ENCODE measurements around the gene RBM45. TPM values are rescaled to one million over a fixed set of nuclear protein-coding genes. Genes with fewer than 3 reads are reported as not detected.
"Not testable (repeated sequence)": the region's sequence is repeated elsewhere in the genome, so short reads cannot be mapped to it uniquely, and the experiment has no call there.

The RBM45 gene
- total and polyA plus RNA-seq, 5 donors: 7.8 to 9.9 (median 8.3) TPM

- 77% methylated on average over 8 of the region's 8 CpGs for WGBS
These were observed 37.9 kb upstream of the RBM45 start for GRCh38 chr2:178074123-178075005.

GRCh38 chr2:178075006-178075326 lies 37.3 kb upstream of the RBM45 start:
- Histone ChIP-seq H3K27me3 (ENCODE audit: control insufficient read depth, insufficient read depth) (no peaks in the 10 kb centered on the region), H3K27ac (ENCODE audit: low read length) (no peak overlapping the region), H3K4me1 (ENCODE audit: control insufficient read depth, insufficient read depth, low read length) (no peaks in the 10 kb centered on the region), H3K4me3 (ENCODE audit: low read length) (no peak overlapping the region), H3K9me3 (ENCODE audit: control insufficient read depth, low read length) (no peaks in the 10 kb centered on the region)
- ATAC-seq (no peak), DNase-seq (no peak)
- 98% methylated on average over 1 of the region's 1 CpG for WGBS
- intact Hi-C loops (cut with DNase I): no loop called here

More at GRCh38 chr2:178074123-178075005, 37.9 kb upstream of the RBM45 start:
- ATAC-seq (no peak), DNase-seq (no peak)
- H3K4me3 ChIP-seq (ENCODE audit: low read length): no peak overlapping the region
- H3K27me3 ChIP-seq (ENCODE audit: control insufficient read depth, insufficient read depth): no peaks in the 10 kb centered on the region
- H3K4me1 ChIP-seq (ENCODE audit: control insufficient read depth, insufficient read depth, low read length): no peaks in the 10 kb centered on the region
- intact Hi-C loops (cut with DNase I): no loop called here
- H3K9me3 ChIP-seq (ENCODE audit: control insufficient read depth, low read length): no peaks in the 10 kb centered on the region
- no peak overlapping the region for H3K27ac ChIP-seq (ENCODE audit: low read length)

GRCh38 chr2:178076130-178076529 lies 36.1 kb upstream of the RBM45 start:
- intact Hi-C loops (cut with DNase I): no loop called here
- no peaks in the 10 kb centered on the region for H3K9me3 ChIP-seq (ENCODE audit: control insufficient read depth, low read length)
- H3K4me3 ChIP-seq (ENCODE audit: low read length): no peak overlapping the region
- H3K4me1 ChIP-seq (ENCODE audit: control insufficient read depth, insufficient read depth, low read length): no peaks in the 10 kb centered on the region
- ATAC-seq (no peak), DNase-seq (no peak)
- H3K27ac ChIP-seq (ENCODE audit: low read length): no peak overlapping the region
- no peaks in the 10 kb centered on the region for H3K27me3 ChIP-seq (ENCODE audit: control insufficient read depth, insufficient read depth)

DNA sequence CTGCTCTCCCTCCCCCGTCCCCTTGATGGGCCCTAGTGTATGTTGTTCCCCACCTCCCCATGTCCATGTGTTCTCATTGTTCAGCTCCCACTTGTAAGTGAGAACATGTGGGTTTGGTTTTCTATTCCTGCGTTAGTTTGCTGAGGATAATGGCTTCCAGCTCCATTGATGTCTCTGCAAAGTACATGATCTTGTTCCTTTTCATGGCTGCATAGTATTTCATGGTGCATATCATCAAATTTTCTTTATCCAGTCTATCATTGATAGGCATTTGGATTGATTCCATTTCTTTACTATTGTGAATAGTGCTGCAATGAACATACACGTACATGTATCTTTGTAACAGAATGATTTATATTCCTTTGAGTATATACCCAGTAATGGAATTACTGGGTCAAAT lies 33.0 kb upstream of the RBM45 start:
- H3K27me3 ChIP-seq (ENCODE audit: control insufficient read depth, insufficient read depth); H3K4me1 ChIP-seq (ENCODE audit: control insufficient read depth, insufficient read depth, low read length); ATAC-seq; H3K9me3 ChIP-seq (ENCODE audit: control insufficient read depth, low read length); H3K4me3 ChIP-seq (ENCODE audit: low read length); H3K27ac ChIP-seq (ENCODE audit: low read length); intact Hi-C loops (cut with DNase I); DNase-seq: not testable (repeated sequence)
- 74% methylated on average over 3 of the region's 3 CpGs for WGBS

DNA sequence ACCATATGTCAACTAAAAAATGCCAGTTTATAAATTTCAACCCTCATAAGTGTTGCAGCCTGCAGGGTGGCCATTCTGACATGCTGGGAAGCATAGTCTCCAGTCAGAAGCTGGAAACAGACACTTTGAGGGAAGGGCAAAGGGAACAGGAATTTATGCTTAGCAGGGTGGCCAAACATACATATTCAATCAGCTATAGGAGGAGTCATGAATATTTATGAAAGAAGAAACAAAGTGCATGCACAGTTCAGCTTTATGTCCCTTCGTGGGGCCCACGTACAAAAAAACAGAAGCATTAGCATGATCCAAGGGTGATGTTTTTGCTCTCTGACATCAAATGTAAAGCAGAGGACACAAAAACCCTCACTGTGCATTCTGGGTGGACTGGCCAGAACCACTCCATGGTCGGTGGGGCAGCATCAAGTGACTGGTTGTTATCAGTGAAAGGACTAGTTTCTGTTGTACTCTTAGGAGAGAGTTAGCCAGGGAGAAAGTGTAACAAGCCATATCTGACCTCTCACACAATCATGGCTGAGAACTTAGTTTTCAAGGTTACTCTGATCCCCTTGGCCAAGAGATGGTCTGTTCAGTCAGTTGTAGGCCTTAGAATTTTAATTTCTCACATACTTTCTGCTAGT lies 29.7 kb upstream of the RBM45 start:
- Histone ChIP-seq H3K27me3 (ENCODE audit: control insufficient read depth, insufficient read depth) (no peaks in the 10 kb centered on the region), H3K4me3 (ENCODE audit: low read length) (no peak overlapping the region), H3K27ac (ENCODE audit: low read length) (no peak overlapping the region), H3K4me1 (ENCODE audit: control insufficient read depth, insufficient read depth, low read length) (no peaks in the 10 kb centered on the region), H3K9me3 (ENCODE audit: control insufficient read depth, low read length) (no peaks in the 10 kb centered on the region)
- no peak for ATAC-seq
- no peak for DNase-seq
- intact Hi-C loops (cut with DNase I): no loop called here
- WGBS: 65% methylated on average over 3 of the region's 3 CpGs

GRCh38 chr2:178084273-178084672 lies 28.0 kb upstream of the RBM45 start:
- intact Hi-C loops (cut with DNase I): no loop called here
- WGBS: 73% methylated on average over 3 of the region's 3 CpGs
- Histone ChIP-seq H3K4me1 (ENCODE audit: control insufficient read depth, insufficient read depth, low read length) (no peaks in the 10 kb centered on the region), H3K4me3 (ENCODE audit: low read length) (no peak overlapping the region), H3K27me3 (ENCODE audit: control insufficient read depth, insufficient read depth) (no peaks in the 10 kb centered on the region), H3K27ac (ENCODE audit: low read length) (no peak overlapping the region), H3K9me3 (ENCODE audit: control insufficient read depth, low read length) (no peaks in the 10 kb centered on the region)
- no peak for ATAC-seq
- DNase-seq: no peak

DNA sequence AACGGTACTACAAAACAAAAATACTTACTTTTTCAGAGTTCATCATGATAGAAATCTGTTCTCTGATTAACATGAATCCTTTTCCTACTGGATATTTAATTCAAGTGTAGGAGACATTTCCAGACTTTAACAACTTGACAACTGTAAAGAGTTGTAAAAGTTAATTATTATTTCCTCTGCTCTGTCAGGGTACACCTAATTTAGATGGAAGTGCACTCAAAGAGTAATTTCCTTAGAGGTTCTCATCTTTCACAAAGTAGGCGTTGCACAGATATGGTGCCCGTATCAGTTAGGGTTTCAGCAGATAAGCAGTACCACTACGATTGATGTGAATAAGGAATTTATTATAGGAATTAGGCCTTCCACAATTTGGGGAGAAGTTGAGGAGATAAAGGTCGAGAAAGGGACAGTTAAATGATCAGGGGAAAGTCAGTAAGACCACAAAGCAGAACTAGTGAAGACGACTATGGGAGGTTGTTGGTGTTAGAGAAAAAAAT lies 23.4 kb upstream of the RBM45 start:
- H3K27me3 ChIP-seq (ENCODE audit: control insufficient read depth, insufficient read depth): no peaks in the 10 kb centered on the region
- no peaks in the 10 kb centered on the region for H3K9me3 ChIP-seq (ENCODE audit: control insufficient read depth, low read length)
- H3K4me3 ChIP-seq (ENCODE audit: low read length): no peak overlapping the region
- DNase-seq (no peak), ATAC-seq (no peak)
- intact Hi-C loops (cut with DNase I): no loop called here
- H3K4me1 ChIP-seq (ENCODE audit: control insufficient read depth, insufficient read depth, low read length): no peaks in the 10 kb centered on the region
- 45% methylated on average over 6 of the region's 6 CpGs for WGBS
- no peak overlapping the region for H3K27ac ChIP-seq (ENCODE audit: low read length)

- Histone ChIP-seq H3K27me3 (ENCODE audit: control insufficient read depth, insufficient read depth) (no peaks in the 10 kb centered on the region), H3K27ac (ENCODE audit: low read length) (no peak overlapping the region), H3K4me3 (ENCODE audit: low read length) (no peak overlapping the region), H3K4me1 (ENCODE audit: control insufficient read depth, insufficient read depth, low read length) (no peaks in the 10 kb centered on the region), H3K9me3 (ENCODE audit: control insufficient read depth, low read length) (no peaks in the 10 kb centered on the region)
- intact Hi-C loops (cut with DNase I): no loop called here
- no peak for DNase-seq
- ATAC-seq: no peak
These were observed 18.8 kb upstream of the RBM45 start for GRCh38 chr2:178093471-178093870.

- DNase-seq (no peak), ATAC-seq (no peak)
- H3K4me3 ChIP-seq (ENCODE audit: low read length): no peak overlapping the region
- intact Hi-C loops (cut with DNase I): no loop called here
- 92% methylated on average over 3 of the region's 3 CpGs for WGBS
- H3K27me3 ChIP-seq (ENCODE audit: control insufficient read depth, insufficient read depth): no peaks in the 10 kb centered on the region
- no peaks in the 10 kb centered on the region for H3K9me3 ChIP-seq (ENCODE audit: control insufficient read depth, low read length)
- no peak overlapping the region for H3K27ac ChIP-seq (ENCODE audit: low read length)
- no peaks in the 10 kb centered on the region for H3K4me1 ChIP-seq (ENCODE audit: control insufficient read depth, insufficient read depth, low read length)
These were observed 10.7 kb upstream of the RBM45 start for GRCh38 chr2:178101321-178102079.

DNA sequence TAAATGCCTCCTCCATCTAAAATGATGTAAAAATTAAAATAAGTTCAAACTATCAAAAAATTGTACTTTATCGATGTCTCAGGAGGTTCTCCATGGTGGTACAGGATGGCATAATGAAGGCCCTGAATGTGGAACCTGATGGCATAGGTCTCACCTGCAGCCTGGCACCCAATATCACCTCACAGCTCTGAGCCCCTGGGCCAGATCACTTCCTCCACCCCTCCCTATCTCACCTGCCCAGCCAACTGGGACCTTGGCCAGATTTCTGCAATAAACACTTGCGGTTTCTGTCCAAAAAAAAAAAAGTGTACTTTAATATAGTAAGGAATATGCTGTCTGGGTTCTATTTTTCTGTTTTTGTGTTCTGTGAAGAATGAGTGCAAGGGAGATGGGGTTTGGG lies 6.7 kb upstream of the RBM45 start:
- no peak overlapping the region for H3K4me3 ChIP-seq (ENCODE audit: low read length)
- no peaks in the 10 kb centered on the region for H3K27me3 ChIP-seq (ENCODE audit: control insufficient read depth, insufficient read depth)
- H3K27ac ChIP-seq (ENCODE audit: low read length): no peak overlapping the region
- H3K4me1 ChIP-seq (ENCODE audit: control insufficient read depth, insufficient read depth, low read length): no peaks in the 10 kb centered on the region
- DNase-seq: no peak
- no peak for ATAC-seq
- 66% methylated on average over 2 of the region's 2 CpGs for WGBS
- no peaks in the 10 kb centered on the region for H3K9me3 ChIP-seq (ENCODE audit: control insufficient read depth, low read length)
- intact Hi-C loops (cut with DNase I): no loop called here

DNA sequence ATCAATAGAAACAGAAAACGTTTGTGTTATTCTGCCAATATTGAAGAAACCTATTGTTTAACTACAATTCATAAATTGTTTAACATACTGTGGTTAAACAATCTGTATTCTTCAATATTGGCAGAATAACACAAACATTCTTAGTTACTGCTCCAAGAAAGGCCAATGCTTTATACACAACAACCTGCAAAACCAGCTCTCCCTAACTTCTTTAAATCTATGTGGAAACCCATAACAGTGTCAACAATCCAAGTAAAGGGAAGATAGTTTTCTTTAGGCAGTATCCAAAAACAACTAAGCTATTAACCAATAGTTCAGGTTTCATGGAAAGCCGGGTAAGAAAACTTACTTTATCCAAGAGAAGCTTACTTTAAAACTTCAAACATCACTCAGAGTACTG lies 6.2 kb upstream of the RBM45 start:
- no peak overlapping the region for H3K4me3 ChIP-seq (ENCODE audit: low read length)
- H3K9me3 ChIP-seq (ENCODE audit: control insufficient read depth, low read length): no peaks in the 10 kb centered on the region
- ATAC-seq: no peak
- 56% methylated on average over 2 of the region's 2 CpGs for WGBS
- H3K27ac ChIP-seq (ENCODE audit: low read length): no peak overlapping the region
- H3K27me3 ChIP-seq (ENCODE audit: control insufficient read depth, insufficient read depth): no peaks in the 10 kb centered on the region
- DNase-seq: no peak
- no peaks in the 10 kb centered on the region for H3K4me1 ChIP-seq (ENCODE audit: control insufficient read depth, insufficient read depth, low read length)
- intact Hi-C loops (cut with DNase I): no loop called here

Measured in right cardiac atrium (tissue), 5 donors.